Measurements from ENCODE around the gene NOPCHAP1.

NOPCHAP1 gene

GRCh38 chr12:105032703-105033357 lies 46.7 kb downstream of the NOPCHAP1 start:
- Histone ChIP-seq H3K36me3 (ENCODE audit: control insufficient read depth, low read length) (no peaks in the 10 kb centered on the region), H3K27me3 (ENCODE audit: control insufficient read depth, low read length) (no peaks in the 10 kb centered on the region), H3K79me2 (ENCODE audit: control insufficient read depth, low read length) (no peaks in the 10 kb centered on the region), H3K27ac (ENCODE audit: low read depth, low read length) (no peak overlapping the region), H3K9me2 (replicated peaks; ENCODE audit: control insufficient read depth, low read length) (no peaks in the 10 kb centered on the region), H3F3A (ENCODE audit: control insufficient read depth, insufficient read depth) (no peaks in the 10 kb centered on the region), H3K9me3 (ENCODE audit: control insufficient read depth, insufficient read depth, low read length) (no peaks in the 10 kb centered on the region), H3K4me3 (ENCODE audit: low read length) (no peak overlapping the region), H3K4me1 (ENCODE audit: control insufficient read depth, low read length) (peaks cover 10% of the 10 kb centered on the region), H4K20me1 (ENCODE audit: control insufficient read depth, insufficient read depth, low read depth, low read length) (no peaks in the 10 kb centered on the region), H3K4me2 (ENCODE audit: low read length) (no peak overlapping the region)
- TF ChIP-seq CTCF (IDR thresholded peaks at IDR 0.05; ENCODE audit: low read depth, low read length, poor library complexity, severe bottlenecking) (no peak), EZH2phosphoT487 (IDR thresholded peaks at IDR 0.05; ENCODE audit: borderline replicate concordance, low read length) (no peak)

GRCh38 chr12:105033851-105034250 lies 47.7 kb downstream of the NOPCHAP1 start:
- Histone ChIP-seq H3K4me1 (ENCODE audit: control insufficient read depth, low read length) (peaks cover 10% of the 10 kb centered on the region), H3K4me2 (ENCODE audit: low read length) (no peak overlapping the region), H3K79me2 (ENCODE audit: control insufficient read depth, low read length) (no peaks in the 10 kb centered on the region), H3K4me3 (ENCODE audit: low read length) (no peak overlapping the region), H3K9me2 (replicated peaks; ENCODE audit: control insufficient read depth, low read length) (no peaks in the 10 kb centered on the region), H3K27ac (ENCODE audit: low read depth, low read length) (no peak overlapping the region), H3F3A (ENCODE audit: control insufficient read depth, insufficient read depth) (no peaks in the 10 kb centered on the region), H3K36me3 (ENCODE audit: control insufficient read depth, low read length) (no peaks in the 10 kb centered on the region), H3K27me3 (ENCODE audit: control insufficient read depth, low read length) (no peaks in the 10 kb centered on the region), H4K20me1 (ENCODE audit: control insufficient read depth, insufficient read depth, low read depth, low read length) (no peaks in the 10 kb centered on the region), H3K9me3 (ENCODE audit: control insufficient read depth, insufficient read depth, low read length) (no peaks in the 10 kb centered on the region)
- TF ChIP-seq EZH2phosphoT487 (IDR thresholded peaks at IDR 0.05; ENCODE audit: borderline replicate concordance, low read length), result no peak
- no peak for TF ChIP-seq CTCF (IDR thresholded peaks at IDR 0.05; ENCODE audit: low read depth, low read length, poor library complexity, severe bottlenecking)

Data from DOHH2 (cell line).